HEK293 (cell line): ENCODE measurements around the gene PPP2R2D.

Experiments
- CTCF ChIA-PET: fragments of 350-600 bp; formaldehyde crosslinking; extraction: SDS; loops from one replicate; lab custom pipeline; 2021; ENCODE audit warnings: antibody characterized with exemption; lab: Yijun Ruan, JAX
- POLR2A ChIA-PET: fragments of 300-600 bp; formaldehyde crosslinking; extraction: SDS; loops from one replicate; lab custom pipeline; 2020; ENCODE audit warnings: antibody characterized with exemption, inconsistent platforms; lab: Yijun Ruan, JAX
- H3K27ac ChIP-seq: fragments of 200-500 bp; sonication (Bioruptor generic); 2 replicates; pipeline ENCODE4 v1.5.1; 2014; ENCODE audit warnings: low read depth, low read length, control low read depth, inconsistent platforms; ENCODE audit errors: extremely low read depth
- H3K36me3 ChIP-seq, 2 experiments: fragments of 200-500 bp in 1 of 2; sonication (Bioruptor generic) in 1 of 2; 1 replicate in 1 of 2; 2 replicates in 1 of 2; pipeline ENCODE4 v1.5.1; 2014 to 2017; ENCODE audit warnings: inconsistent platforms in 2 of 2, low read length in 2 of 2; ENCODE audit not compliant: control insufficient read depth in 2 of 2, insufficient read depth in 1 of 2
- H3K4me1 ChIP-seq: fragments of 200-500 bp; sonication (Bioruptor generic); 2 replicates; pipeline ENCODE4 v1.5.1; 2014; ENCODE audit warnings: mild to moderate bottlenecking, low read length, inconsistent platforms; ENCODE audit not compliant: control insufficient read depth, insufficient read depth
- H3K4me3 ChIP-seq: 2 replicates; pipeline ENCODE4 v1.5.1; 2011; ENCODE audit warnings: low read depth, mild to moderate bottlenecking, control low read depth, low read length, moderate library complexity
- H3K9me3 ChIP-seq: fragments of 200-500 bp; sonication (Bioruptor generic); 2 replicates; pipeline ENCODE4 v1.5.1; 2014; ENCODE audit warnings: low read depth, low read length, inconsistent platforms; ENCODE audit not compliant: control insufficient read depth, insufficient read depth
- EGR2 ChIP-seq: fragments of 450-650 bp; formaldehyde crosslinking; IDR thresholded peaks from 2 replicates; pipeline ENCODE4 v1.5.1; 2016; ENCODE audit warnings: low read depth, missing biosample characterization, missing genetic modification characterization
- FEZF1 ChIP-seq: fragments of 450-650 bp; formaldehyde crosslinking; IDR thresholded peaks from 2 replicates; pipeline ENCODE4 v1.5.1; 2016; ENCODE audit warnings: missing biosample characterization, missing genetic modification characterization
- GLI4 ChIP-seq: fragments of 450-650 bp; formaldehyde crosslinking; IDR thresholded peaks from 2 replicates; pipeline ENCODE4 v1.5.1; 2016; ENCODE audit warnings: missing biosample characterization, missing genetic modification characterization
- GLIS1 ChIP-seq: fragments of 450-650 bp; formaldehyde crosslinking; IDR thresholded peaks from 2 replicates; pipeline ENCODE4 v1.5.1; 2016; ENCODE audit warnings: missing biosample characterization, missing genetic modification characterization
- HOXD13 ChIP-seq: sonication (generic); formaldehyde crosslinking; IDR thresholded peaks from 2 replicates; pipeline ENCODE4 v1.8.0; 2022; ENCODE audit warnings: missing genetic modification reagents, borderline replicate concordance
- MEIS1 ChIP-seq: sonication (generic); formaldehyde crosslinking; IDR thresholded peaks from 2 replicates; pipeline ENCODE4 v1.8.1; 2022; ENCODE audit warnings: missing genetic modification reagents, mild to moderate bottlenecking, borderline replicate concordance
- SALL2 ChIP-seq: fragments of 450-650 bp; formaldehyde crosslinking; IDR thresholded peaks from 2 replicates; pipeline ENCODE4 v1.5.0; 2017; ENCODE audit warnings: missing biosample characterization, mild to moderate bottlenecking, missing genetic modification characterization, borderline replicate concordance
- YY1 ChIP-seq: fragments of 450-650 bp; formaldehyde crosslinking; IDR thresholded peaks from 2 replicates; pipeline ENCODE4 v1.5.1; 2018; ENCODE audit warnings: missing biosample characterization, missing genetic modification characterization
- YY2 ChIP-seq: fragments of 450-650 bp; formaldehyde crosslinking; IDR thresholded peaks from 2 replicates; pipeline ENCODE4 v1.5.1; 2016; ENCODE audit warnings: missing biosample characterization, missing genetic modification characterization
- ZNF146 ChIP-seq: fragments of 450-650 bp; formaldehyde crosslinking; IDR thresholded peaks from 2 replicates; pipeline ENCODE4 v1.5.1; 2016; ENCODE audit warnings: missing biosample characterization, missing genetic modification characterization
- ZNF302 ChIP-seq: fragments of 450-650 bp; formaldehyde crosslinking; IDR thresholded peaks from 2 replicates; pipeline ENCODE4 v1.5.1; 2016; ENCODE audit warnings: missing biosample characterization, missing genetic modification characterization, low read depth
- ZNF391 ChIP-seq: fragments of 450-650 bp; formaldehyde crosslinking; IDR thresholded peaks from 2 replicates; pipeline ENCODE4 v1.5.1; 2016; ENCODE audit warnings: low read depth, missing biosample characterization, missing genetic modification characterization, borderline replicate concordance
- ZNF423 ChIP-seq: fragments of 450-650 bp; formaldehyde crosslinking; IDR thresholded peaks from 2 replicates; pipeline ENCODE4 v1.5.1; 2016; ENCODE audit warnings: missing biosample characterization, missing genetic modification characterization
- ZNF544 ChIP-seq: fragments of 450-650 bp; formaldehyde crosslinking; IDR thresholded peaks from 2 replicates; pipeline ENCODE4 v1.5.0; 2017; ENCODE audit warnings: missing biosample characterization, missing genetic modification characterization
- ZNF621 ChIP-seq: fragments of 450-650 bp; formaldehyde crosslinking; IDR thresholded peaks from 2 replicates; pipeline ENCODE4 v1.5.1; 2017; ENCODE audit warnings: missing biosample characterization, missing genetic modification characterization
- ZNF624 ChIP-seq: fragments of 450-650 bp; formaldehyde crosslinking; IDR thresholded peaks from 2 replicates; pipeline ENCODE4 v1.5.1; 2017; ENCODE audit warnings: missing biosample characterization, missing genetic modification characterization
- ZNF626 ChIP-seq: fragments of 450-650 bp; sonication (Bioruptor Pico); formaldehyde crosslinking; IDR thresholded peaks from 2 replicates; pipeline ENCODE4 v1.5.1; 2018; ENCODE audit warnings: missing biosample characterization, missing genetic modification characterization, inconsistent platforms
- TF ChIP-seq, protein P1 (sequence below): fragments of 450-650 bp; formaldehyde crosslinking; IDR thresholded peaks from 2 replicates; pipeline ENCODE4 v1.5.1; 2016; ENCODE audit warnings: missing biosample characterization, missing genetic modification characterization
- TF ChIP-seq, protein P2 (sequence below): fragments of 450-650 bp; formaldehyde crosslinking; IDR thresholded peaks from 2 replicates; pipeline ENCODE4 v1.5.1; 2016; ENCODE audit warnings: missing biosample characterization, missing genetic modification characterization, low read depth
- TF ChIP-seq, protein P3 (sequence below): fragments of 450-650 bp; formaldehyde crosslinking; IDR thresholded peaks from 2 replicates; pipeline ENCODE4 v1.5.1; 2016; ENCODE audit warnings: missing biosample characterization, missing genetic modification characterization
- TF ChIP-seq, protein P4 (sequence below): fragments of 450-650 bp; IDR thresholded peaks from 2 replicates; pipeline ENCODE4 v1.5.1; 2018; ENCODE audit warnings: missing biosample characterization, mild to moderate bottlenecking, missing genetic modification characterization
- TF ChIP-seq, protein P5 (sequence below): fragments of 450-650 bp; formaldehyde crosslinking; IDR thresholded peaks from 2 replicates; pipeline ENCODE4 v1.5.1; 2016; ENCODE audit warnings: missing biosample characterization, missing genetic modification characterization
- TF ChIP-seq, protein P6 (sequence below): fragments of 450-650 bp; formaldehyde crosslinking; IDR thresholded peaks from 2 replicates; pipeline ENCODE4 v1.5.1; 2016; ENCODE audit warnings: missing biosample characterization, missing genetic modification characterization

Gene PPP2R2D

DNA sequence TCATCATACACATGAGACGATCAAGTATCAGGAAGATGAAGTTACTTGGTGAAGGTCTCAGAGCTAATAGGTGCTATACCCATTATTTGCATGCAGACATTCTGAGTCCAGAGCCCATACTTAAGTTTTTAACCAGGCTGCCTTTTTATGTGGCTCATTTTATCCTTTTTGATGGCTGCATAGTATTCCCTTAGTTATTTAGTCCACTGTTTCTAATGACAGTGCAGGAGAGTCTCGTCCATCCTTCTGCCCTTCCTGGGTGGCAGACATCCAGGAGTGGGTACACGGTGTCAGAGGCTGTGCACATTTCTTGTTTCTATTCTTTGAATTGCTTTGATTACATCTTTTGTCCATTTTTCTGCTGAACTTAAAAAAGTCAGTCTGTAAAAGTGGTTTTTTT, 11.8 kb downstream of the PPP2R2D start:
- Histone ChIP-seq H3K4me1 (peaks cover 8% of the 10 kb centered on the region; the same call in 1 of the 2 replicates), H3K36me3 (peaks cover 4 to 35% of the 10 kb centered on the region in 2 experiments; a peak in 2 of 3 replicates), H3K4me3 (no peak overlapping the region), H3K9me3 (no peaks in the 10 kb centered on the region), H3K27ac (no peak overlapping the region)
- CTCF ChIA-PET, result no interaction called here
- POLR2A ChIA-PET, result no interaction called here
- TF ChIP-seq GLIS1 (tag by site-specific recombination), result no peak
- no peak for TF ChIP-seq YY1 (tag by site-specific recombination)
- no peak for TF ChIP-seq ZNF423
- peak; percentile 100 for TF ChIP-seq ZNF146 (tag by site-specific recombination)
- TF ChIP-seq, protein P1, sequence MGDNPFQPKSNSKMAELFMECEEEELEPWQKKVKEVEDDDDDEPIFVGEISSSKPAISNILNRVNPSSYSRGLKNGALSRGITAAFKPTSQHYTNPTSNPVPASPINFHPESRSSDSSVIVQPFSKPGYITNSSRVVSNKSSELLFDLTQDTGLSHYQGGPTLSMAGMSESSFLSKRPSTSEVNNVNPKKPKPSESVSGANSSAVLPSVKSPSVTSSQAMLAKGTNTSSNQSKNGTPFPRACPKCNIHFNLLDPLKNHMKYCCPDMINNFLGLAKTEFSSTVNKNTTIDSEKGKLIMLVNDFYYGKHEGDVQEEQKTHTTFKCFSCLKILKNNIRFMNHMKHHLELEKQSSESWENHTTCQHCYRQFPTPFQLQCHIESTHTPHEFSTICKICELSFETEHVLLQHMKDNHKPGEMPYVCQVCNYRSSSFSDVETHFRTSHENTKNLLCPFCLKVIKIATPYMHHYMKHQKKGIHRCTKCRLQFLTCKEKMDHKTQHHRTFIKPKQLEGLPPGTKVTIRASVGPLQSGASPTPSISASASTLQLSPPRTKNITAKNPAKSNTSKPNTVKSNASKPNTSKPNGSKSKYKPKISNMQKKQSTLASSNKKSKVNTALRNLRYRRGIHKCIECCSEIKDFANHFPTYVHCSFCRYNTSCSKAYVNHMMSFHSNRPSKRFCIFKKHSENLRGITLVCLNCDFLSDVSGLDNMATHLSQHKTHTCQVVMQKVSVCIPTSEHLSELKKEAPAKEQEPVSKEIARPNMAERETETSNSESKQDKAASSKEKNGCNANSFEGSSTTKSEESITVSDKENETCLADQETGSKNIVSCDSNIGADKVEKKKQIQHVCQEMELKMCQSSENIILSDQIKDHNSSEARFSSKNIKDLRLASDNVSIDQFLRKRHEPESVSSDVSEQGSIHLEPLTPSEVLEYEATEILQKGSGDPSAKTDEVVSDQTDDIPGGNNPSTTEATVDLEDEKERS (tag by site-specific recombination), result peak; percentile 58; the same call in 1 of the 2 replicates
- TF ChIP-seq, protein P2, sequence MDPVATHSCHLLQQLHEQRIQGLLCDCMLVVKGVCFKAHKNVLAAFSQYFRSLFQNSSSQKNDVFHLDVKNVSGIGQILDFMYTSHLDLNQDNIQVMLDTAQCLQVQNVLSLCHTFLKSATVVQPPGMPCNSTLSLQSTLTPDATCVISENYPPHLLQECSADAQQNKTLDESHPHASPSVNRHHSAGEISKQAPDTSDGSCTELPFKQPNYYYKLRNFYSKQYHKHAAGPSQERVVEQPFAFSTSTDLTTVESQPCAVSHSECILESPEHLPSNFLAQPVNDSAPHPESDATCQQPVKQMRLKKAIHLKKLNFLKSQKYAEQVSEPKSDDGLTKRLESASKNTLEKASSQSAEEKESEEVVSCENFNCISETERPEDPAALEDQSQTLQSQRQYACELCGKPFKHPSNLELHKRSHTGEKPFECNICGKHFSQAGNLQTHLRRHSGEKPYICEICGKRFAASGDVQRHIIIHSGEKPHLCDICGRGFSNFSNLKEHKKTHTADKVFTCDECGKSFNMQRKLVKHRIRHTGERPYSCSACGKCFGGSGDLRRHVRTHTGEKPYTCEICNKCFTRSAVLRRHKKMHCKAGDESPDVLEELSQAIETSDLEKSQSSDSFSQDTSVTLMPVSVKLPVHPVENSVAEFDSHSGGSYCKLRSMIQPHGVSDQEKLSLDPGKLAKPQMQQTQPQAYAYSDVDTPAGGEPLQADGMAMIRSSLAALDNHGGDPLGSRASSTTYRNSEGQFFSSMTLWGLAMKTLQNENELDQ, result no peak
- no peak for TF ChIP-seq ZNF626 (tag by site-specific recombination)
- TF ChIP-seq FEZF1 (tag by site-specific recombination), result no peak
- no peak for TF ChIP-seq ZNF621 (tag by site-specific recombination)
- no peak for TF ChIP-seq GLI4 (tag by site-specific recombination)
- TF ChIP-seq, protein P3, sequence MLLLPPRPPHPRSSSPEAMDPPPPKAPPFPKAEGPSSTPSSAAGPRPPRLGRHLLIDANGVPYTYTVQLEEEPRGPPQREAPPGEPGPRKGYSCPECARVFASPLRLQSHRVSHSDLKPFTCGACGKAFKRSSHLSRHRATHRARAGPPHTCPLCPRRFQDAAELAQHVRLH, result peak; percentile 86; the same call in 1 of the 2 replicates
- no peak for TF ChIP-seq MEIS1
- TF ChIP-seq SALL2 (tag by site-specific recombination), result no peak
- no peak for TF ChIP-seq ZNF391 (tag by site-specific recombination)
- no peak for TF ChIP-seq EGR2 (tag by site-specific recombination)
- TF ChIP-seq, all 188 proteins: peak for 3

DNA sequence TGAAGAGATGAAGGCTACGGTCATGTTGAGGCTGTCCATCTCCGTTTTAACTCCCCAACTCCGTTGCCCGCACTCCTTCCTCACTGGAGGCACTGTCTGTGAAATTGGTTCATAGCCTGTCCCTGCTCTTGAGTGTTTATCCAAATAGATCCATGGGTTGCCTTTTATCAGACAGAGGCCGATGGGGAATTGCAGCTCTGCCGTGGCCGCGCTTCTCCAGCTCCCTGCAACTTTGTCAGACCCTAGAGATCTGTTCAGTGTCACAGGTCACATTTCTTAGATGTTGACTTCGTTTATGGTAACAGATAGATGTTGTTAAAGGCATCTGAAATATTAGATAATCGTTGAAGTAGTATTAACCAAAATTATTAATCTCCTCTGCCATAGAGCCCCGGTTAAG, 14.7 kb downstream of the PPP2R2D start:
- H3K4me3 ChIP-seq, result no peak overlapping the region
- POLR2A ChIA-PET, result no interaction called here
- CTCF ChIA-PET, result no interaction called here
- H3K36me3 ChIP-seq, result peaks cover 3 to 15% of the 10 kb centered on the region in 2 experiments; a peak in 2 of 3 replicates
- no peaks in the 10 kb centered on the region for H3K4me1 ChIP-seq
- H3K27ac ChIP-seq, result no peak overlapping the region
- no peaks in the 10 kb centered on the region for H3K9me3 ChIP-seq
- TF ChIP-seq, protein P4, sequence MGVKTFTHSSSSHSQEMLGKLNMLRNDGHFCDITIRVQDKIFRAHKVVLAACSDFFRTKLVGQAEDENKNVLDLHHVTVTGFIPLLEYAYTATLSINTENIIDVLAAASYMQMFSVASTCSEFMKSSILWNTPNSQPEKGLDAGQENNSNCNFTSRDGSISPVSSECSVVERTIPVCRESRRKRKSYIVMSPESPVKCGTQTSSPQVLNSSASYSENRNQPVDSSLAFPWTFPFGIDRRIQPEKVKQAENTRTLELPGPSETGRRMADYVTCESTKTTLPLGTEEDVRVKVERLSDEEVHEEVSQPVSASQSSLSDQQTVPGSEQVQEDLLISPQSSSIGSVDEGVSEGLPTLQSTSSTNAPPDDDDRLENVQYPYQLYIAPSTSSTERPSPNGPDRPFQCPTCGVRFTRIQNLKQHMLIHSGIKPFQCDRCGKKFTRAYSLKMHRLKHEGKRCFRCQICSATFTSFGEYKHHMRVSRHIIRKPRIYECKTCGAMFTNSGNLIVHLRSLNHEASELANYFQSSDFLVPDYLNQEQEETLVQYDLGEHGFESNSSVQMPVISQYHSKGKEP, result no peak
- TF ChIP-seq SALL2 (tag by site-specific recombination) (no peak), ZNF544 (no peak), YY2 (tag by site-specific recombination) (no peak), HOXD13 (CRISPR knock-in tag) (no peak), ZNF302 (no peak), ZNF624 (no peak)
- TF ChIP-seq, protein P5, sequence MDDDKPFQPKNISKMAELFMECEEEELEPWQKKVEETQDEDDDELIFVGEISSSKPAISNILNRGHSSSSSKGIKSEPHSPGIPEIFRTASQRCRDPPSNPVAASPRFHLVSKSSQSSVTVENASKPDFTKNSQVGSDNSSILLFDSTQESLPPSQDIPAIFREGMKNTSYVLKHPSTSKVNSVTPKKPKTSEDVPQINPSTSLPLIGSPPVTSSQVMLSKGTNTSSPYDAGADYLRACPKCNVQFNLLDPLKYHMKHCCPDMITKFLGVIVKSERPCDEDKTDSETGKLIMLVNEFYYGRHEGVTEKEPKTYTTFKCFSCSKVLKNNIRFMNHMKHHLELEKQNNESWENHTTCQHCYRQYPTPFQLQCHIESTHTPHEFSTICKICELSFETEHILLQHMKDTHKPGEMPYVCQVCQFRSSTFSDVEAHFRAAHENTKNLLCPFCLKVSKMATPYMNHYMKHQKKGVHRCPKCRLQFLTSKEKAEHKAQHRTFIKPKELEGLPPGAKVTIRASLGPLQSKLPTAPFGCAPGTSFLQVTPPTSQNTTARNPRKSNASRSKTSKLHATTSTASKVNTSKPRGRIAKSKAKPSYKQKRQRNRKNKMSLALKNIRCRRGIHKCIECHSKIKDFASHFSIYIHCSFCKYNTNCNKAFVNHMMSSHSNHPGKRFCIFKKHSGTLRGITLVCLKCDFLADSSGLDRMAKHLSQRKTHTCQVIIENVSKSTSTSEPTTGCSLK (tag by site-specific recombination), result no peak
- TF ChIP-seq, protein P6, sequence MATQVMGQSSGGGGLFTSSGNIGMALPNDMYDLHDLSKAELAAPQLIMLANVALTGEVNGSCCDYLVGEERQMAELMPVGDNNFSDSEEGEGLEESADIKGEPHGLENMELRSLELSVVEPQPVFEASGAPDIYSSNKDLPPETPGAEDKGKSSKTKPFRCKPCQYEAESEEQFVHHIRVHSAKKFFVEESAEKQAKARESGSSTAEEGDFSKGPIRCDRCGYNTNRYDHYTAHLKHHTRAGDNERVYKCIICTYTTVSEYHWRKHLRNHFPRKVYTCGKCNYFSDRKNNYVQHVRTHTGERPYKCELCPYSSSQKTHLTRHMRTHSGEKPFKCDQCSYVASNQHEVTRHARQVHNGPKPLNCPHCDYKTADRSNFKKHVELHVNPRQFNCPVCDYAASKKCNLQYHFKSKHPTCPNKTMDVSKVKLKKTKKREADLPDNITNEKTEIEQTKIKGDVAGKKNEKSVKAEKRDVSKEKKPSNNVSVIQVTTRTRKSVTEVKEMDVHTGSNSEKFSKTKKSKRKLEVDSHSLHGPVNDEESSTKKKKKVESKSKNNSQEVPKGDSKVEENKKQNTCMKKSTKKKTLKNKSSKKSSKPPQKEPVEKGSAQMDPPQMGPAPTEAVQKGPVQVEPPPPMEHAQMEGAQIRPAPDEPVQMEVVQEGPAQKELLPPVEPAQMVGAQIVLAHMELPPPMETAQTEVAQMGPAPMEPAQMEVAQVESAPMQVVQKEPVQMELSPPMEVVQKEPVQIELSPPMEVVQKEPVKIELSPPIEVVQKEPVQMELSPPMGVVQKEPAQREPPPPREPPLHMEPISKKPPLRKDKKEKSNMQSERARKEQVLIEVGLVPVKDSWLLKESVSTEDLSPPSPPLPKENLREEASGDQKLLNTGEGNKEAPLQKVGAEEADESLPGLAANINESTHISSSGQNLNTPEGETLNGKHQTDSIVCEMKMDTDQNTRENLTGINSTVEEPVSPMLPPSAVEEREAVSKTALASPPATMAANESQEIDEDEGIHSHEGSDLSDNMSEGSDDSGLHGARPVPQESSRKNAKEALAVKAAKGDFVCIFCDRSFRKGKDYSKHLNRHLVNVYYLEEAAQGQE (tag by site-specific recombination), result no peak
